ENCODE results near the gene CEP95.
A peak's percentile ranks its signal among the peaks of the same experiment; 100 is the strongest.

The CEP95 gene

GRCh38 chr17:64505340-64506200, 1.2 kb upstream of the CEP95 start:
- peak overlapping the region; percentile 74 for H3K4me3 ChIP-seq (ENCODE audit: low read depth, low read length)
- no peak for TF ChIP-seq CTCF (IDR thresholded peaks at IDR 0.05; ENCODE audit: low read depth, low read length, missing control alignments)
- DNase-seq (ENCODE audit: low read depth): peak; percentile 50

GRCh38 chr17:64506201-64506575, 589 bp upstream of the CEP95 start, which contains the start of gene DDX5:
Gene DDX5 (minus strand): TSS chr17:64506289. CDS start chr17:64506119, 170 bp downstream.
- H3K4me3 ChIP-seq (ENCODE audit: low read depth, low read length): peak within 1 kb of the TSS; percentile 74
- no peak for TF ChIP-seq CTCF (IDR thresholded peaks at IDR 0.05; ENCODE audit: low read depth, low read length, missing control alignments)
- peak; percentile 96 for DNase-seq (ENCODE audit: low read depth)

GRCh38 chr17:64507413-64507782, 621 bp downstream of the CEP95 start:
- H3K4me3 ChIP-seq (ENCODE audit: low read depth, low read length): peak overlapping the region; percentile 74
- DNase-seq (ENCODE audit: low read depth): peak; percentile 41
- peak; percentile 52 for TF ChIP-seq CTCF (IDR thresholded peaks at IDR 0.05; ENCODE audit: low read depth, low read length, missing control alignments)

GRCh38 chr17:64508683-64509082, 1.9 kb downstream of the CEP95 start:
- TF ChIP-seq CTCF (IDR thresholded peaks at IDR 0.05; ENCODE audit: low read depth, low read length, missing control alignments): no peak
- H3K4me3 ChIP-seq (ENCODE audit: low read depth, low read length): no peak overlapping the region
- no peak for DNase-seq (ENCODE audit: low read depth)

- TF ChIP-seq CTCF (IDR thresholded peaks at IDR 0.05; ENCODE audit: low read depth, low read length, missing control alignments): no peak
- DNase-seq (ENCODE audit: low read depth): no peak
- H3K4me3 ChIP-seq (ENCODE audit: low read depth, low read length): no peak overlapping the region
Measured at GRCh38 chr17:64509179-64509578, 2.4 kb downstream of the CEP95 start.

- no peak for TF ChIP-seq CTCF (IDR thresholded peaks at IDR 0.05; ENCODE audit: low read depth, low read length, missing control alignments)
- no peak for DNase-seq (ENCODE audit: low read depth)
- no peak overlapping the region for H3K4me3 ChIP-seq (ENCODE audit: low read depth, low read length)
Measured at GRCh38 chr17:64515419-64515818, 8.6 kb downstream of the CEP95 start.

GRCh38 chr17:64515829-64516228, 9.1 kb downstream of the CEP95 start:
- H3K4me3 ChIP-seq (ENCODE audit: low read depth, low read length): no peak overlapping the region

More at GRCh38 chr17:64515829-64516228, 9.1 kb downstream of the CEP95 start:
- TF ChIP-seq CTCF (IDR thresholded peaks at IDR 0.05; ENCODE audit: low read depth, low read length, missing control alignments): no peak
- DNase-seq (ENCODE audit: low read depth): no peak

All from GM12864 (cell line).